IPS-NIHi11 (cell line): ENCODE measurements around the gene KLF15.

Source experiments
- DNase-seq: peaks from one replicate; pipeline ENCODE4 v3.0.0; 2012; ENCODE audit warnings: mixed read lengths, low spot score

The KLF15 gene

GRCh38 chr3:126320517-126321293 lies 36.5 kb downstream of the KLF15 start:
- peak; percentile 1 for DNase-seq

- DNase-seq = peak; percentile 1
Measured at GRCh38 chr3:126319701-126320295, 37.4 kb downstream of the KLF15 start.

DNA sequence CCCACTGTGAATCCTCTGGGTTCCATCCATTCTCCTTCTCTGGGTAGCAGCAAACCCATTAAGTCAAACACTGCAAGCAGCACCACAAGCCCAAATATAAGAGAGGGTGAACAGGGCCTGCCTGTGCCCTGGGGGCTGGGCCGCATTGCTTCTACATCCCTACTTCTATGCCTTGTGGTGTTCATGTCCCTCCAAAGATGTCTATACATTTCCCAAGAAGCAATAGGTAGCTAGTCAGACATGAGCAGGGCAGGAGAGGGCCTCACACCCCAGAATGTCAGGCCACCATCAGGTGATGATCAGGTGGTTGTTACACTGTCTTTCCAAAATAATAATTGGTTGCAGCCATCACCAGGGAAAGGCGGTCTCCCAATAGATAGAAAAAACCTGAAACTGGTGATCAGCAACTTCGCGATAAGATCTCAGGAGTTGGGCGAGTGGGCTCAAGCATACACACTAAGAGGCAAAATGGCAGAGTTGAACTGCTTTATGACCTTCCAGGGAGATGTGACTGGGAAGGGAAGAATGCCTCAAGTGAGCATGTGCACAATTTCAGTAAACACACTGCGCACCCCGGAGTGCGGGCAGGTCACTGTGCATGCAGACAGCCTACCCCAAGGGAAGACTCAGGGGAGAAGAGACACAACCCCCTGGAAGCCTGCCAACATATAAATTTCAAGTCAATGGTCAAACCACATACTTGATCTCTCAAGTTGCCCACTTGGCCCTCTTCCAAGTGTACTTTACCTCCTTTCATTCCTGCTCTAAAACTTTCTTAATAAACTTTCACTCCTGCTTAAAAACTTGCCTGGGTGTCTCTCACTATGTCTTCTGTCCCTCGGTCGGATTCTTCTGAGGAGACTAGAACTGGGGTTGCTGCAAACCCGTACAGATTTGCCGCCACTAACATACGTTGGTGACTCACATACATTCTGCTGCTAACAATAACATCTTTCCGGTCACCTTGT lies 39.9 kb downstream of the KLF15 start:
- no peak for DNase-seq

- DNase-seq = no peak
Measured at GRCh38 chr3:126316501-126316939, 40.7 kb downstream of the KLF15 start.

DNA sequence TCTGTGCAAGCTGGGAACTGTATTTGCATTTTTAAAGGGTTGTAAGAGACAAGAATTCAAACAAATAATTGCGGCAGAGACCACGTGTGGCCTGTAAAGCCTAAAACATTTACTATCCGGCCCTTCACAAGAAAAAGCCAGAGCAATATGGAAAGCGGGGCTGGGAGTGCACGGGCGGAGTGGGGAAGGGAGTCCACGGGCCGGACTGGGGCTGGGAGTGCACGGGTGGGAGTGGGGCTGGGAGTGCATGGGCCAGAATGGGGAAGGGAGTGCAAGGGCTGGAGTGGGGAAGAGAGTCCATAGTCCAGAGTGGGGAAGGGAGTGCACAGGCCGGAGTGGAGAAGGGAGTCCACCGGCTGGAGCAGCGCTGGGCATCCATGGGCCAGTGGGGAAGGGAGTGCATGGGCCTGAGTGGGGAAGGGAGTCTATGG lies 41.2 kb downstream of the KLF15 start:
- DNase-seq = no peak

GRCh38 chr3:126314790-126315658 lies 42.2 kb downstream of the KLF15 start:
- DNase-seq = no peak

DNA sequence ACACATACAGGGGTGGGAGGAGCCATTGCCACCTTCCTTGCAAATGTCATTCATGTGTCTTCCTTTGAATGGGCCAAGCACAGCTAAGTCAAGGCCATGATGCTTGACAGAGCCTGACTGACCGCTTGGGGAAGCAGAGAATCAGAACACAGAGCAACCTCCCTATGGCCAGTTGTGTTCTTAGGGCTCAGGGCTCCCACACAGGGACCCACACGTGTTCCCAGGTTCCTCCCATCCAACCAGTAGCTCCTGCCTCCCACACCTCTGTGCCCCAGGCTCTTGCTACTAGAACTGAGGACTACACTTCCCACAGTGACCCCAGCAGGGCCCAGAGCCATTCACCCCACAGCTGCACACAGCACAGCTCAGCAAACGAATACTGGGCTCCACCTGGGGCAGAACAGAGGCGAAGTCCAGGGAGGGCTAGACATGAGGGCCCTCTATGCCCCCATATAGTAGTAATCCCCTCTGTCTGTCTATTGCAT lies 42.9 kb downstream of the KLF15 start:
- DNase-seq = no peak

GRCh38 chr3:126313580-126314304 lies 43.5 kb downstream of the KLF15 start:
- no peak for DNase-seq

DNA sequence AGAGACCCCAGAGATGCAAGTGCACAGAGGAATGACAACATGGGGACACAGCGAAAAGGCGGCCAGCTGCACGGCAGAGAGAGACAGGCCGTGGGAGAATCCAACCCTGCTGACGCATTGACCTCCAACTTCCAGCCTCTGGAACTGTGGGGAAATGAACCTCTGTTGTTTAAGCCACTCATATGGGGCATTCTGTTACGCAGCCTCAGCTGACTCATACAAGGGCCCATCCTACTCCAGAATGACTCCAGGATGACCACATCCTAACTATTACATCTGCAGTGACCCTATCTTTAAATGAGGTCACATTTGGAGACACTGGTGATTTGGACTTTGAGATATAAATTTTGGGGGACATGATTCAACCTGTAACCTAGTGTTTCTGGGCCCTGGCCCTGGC lies 44.0 kb downstream of the KLF15 start:
- no peak for DNase-seq

DNA sequence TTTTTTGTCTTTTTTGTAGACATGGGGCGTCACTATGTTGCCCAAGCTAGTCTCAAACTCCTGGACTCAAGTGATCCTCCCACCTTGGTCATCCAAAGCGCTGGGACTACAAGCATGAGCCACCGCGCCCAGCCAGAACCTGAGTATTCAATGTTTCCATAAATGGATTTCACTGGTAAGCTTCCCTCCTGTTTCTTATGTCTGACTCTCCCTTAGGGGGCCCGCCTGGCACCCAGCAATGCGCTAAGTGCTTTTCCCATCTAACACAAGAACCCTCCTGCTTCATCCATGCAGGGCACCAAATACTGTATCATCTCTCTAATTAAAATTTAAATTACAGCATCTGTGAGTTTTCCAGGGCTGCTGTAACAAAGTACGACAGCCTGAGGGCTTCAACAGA lies 44.9 kb downstream of the KLF15 start:
- no peak for DNase-seq

- peak; percentile 4 for DNase-seq
Measured at GRCh38 chr3:126311338-126311978, 45.8 kb downstream of the KLF15 start.

DNA sequence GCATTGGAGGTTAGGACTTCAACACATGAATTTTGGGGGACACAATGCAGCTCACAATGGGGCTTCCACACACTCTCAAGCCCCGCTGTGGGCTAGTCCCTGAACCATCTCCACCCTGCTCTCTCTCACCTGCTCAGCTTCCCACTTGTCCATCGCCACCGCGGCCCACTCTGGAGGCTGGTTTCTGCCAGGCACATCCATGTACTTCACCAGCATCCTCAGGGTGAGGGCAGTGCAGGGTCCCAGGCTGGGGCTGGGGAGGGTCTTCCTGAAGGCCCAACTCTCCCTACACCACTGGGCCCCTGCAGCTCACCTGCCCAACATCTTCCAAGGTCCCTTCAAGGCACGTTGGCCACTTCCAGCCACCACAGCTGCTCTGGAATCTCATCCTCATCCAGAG lies 46.4 kb downstream of the KLF15 start:
- peak; percentile 5 for DNase-seq

GRCh38 chr3:126309861-126310655 lies 47.1 kb downstream of the KLF15 start:
- DNase-seq = peak; percentile 1

DNA sequence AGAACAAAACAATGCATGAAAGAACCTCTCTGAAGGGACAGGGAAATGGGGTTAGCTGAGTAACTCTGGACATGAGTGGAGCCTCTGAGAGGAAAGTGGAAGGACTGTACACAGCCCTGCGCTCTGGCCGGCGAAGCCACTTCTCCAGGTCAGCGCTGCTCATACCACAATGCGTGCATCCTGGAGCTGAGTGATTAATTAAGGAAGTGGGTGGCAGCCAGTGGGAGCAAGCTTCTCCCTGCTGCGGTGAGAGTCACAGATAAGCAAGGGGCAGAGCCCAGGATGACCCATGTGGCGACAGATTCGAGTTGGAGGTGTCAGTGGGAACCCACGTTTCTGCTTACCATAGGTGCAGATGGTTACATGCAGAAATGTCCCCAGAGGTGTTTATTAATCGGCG lies 48.0 kb downstream of the KLF15 start:
- DNase-seq = peak; percentile 6

DNA sequence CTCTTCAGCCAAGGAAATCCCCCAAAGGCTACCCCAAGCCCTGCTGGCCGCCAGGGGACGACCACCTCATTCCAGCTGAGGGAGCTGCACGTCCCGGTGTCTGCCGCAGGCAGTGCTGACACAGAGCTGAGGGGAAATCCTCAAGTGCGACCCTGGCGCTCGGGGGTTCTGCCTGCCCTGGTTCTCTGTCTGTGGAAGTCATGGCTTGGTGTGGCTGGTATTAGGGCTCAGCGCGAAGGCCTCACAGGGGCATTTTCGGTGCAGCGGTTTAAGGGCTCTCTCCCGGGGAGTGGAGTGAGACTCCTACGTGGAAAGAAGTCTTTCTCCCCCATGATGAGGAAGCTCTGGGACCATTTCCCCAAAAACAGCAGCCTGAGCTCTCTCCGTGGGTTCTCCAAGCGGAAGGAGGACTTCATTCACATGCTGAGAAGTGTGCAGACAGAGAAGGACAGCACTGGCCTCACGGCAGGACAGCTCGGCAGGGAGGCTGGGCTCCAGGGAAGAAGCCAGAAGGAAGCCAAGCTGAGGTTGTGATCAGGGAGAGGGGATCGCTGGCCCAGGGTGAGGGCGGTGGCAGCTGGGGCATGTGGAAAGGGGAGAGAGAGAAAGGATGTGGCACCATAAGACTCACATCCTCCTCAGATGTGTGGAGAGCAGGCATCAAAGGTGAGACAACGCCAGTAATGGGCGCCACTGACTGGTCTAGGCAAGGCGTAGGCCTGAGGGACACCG lies 48.6 kb downstream of the KLF15 start:
- peak; percentile 32 for DNase-seq

DNA sequence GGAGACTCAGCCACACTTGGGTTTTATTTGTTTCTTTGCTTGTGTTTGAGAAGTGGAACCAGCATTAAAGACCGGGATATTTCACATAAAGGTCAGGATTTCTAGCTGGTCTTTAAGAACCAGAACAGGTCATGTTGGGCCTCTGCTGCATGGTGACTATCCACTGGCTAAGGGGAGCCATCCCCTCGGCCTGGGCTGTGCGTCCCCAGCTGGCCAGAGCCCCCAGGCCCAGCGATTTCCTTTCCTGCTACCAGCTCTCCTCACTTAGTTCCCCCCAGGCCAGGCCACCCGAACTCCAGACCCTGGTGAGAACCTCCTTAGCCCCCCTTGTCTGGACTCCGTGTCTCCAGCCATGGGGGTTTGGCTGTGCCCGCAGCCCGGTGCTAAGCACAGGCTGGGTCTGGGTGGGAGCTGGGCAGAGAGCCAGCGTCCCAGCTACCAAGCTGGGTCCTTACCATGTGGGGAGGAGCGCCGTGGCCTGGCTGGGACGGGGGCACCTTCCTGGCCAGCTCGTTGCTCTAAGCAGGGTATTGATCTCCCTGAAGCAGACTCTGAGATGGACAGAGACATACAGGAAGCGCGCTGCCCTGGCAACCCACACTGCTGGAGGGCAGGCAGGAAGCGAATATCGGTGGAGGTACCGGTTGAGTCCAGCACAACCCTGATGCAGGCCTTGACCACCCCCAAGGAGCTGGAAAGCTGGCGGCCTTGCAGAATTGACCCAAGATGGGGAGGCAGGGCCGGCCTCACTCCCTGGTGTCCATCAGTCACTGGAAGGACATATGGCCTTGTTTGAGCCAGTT lies 49.4 kb downstream of the KLF15 start:
- peak; percentile 2 for DNase-seq

- DNase-seq = no peak
Measured at GRCh38 chr3:126306888-126307482, 50.2 kb downstream of the KLF15 start.
